Activated CD4-positive, alpha-beta T cell treated with anti-CD3 and anti-CD28 coated beads, Interleukin-2, amount 10 ng/mL, durations not matched to agents 7 days and 5 days (primary cell): ENCODE data around the gene XAF1. TPM values are rescaled to one million over a fixed set of nuclear protein-coding genes. Genes with fewer than 3 reads are reported as not detected.
"Not testable (repeated sequence)": the region's sequence is repeated elsewhere in the genome, so short reads cannot be mapped to it uniquely, and the experiment has no call there.

Experiments used
- CTCF ChIA-PET: fragments of 350-600 bp; sonication (Branson Sonifier 250); formaldehyde crosslinking; loops from one replicate; lab custom pipeline; 2021; ENCODE audit warnings: antibody characterized with exemption; lab: Charles Lee
- POLR2A ChIA-PET: fragments of 350-600 bp; sonication (Branson Sonifier 250); formaldehyde crosslinking; loops from one replicate; lab custom pipeline; 2021; ENCODE audit warnings: antibody characterized with exemption; lab: Charles Lee
- DNase-seq: peaks from one replicate; pipeline ENCODE4 v3.0.0-alpha.2; 2020
- H3K27ac Mint-ChIP-seq: one replicate; pipeline ENCODE4 v1.8.0; 2021; ENCODE audit warnings: mild to moderate bottlenecking, moderate library complexity, mixed read lengths
- H3K27me3 Mint-ChIP-seq: one replicate; pipeline ENCODE4 v1.8.0; 2021; ENCODE audit warnings: mixed read lengths
- H3K36me3 Mint-ChIP-seq: one replicate; pipeline ENCODE4 v1.8.0; 2021; ENCODE audit warnings: low read depth, mixed read lengths
- H3K4me1 Mint-ChIP-seq: one replicate; pipeline ENCODE4 v1.8.0; 2021; ENCODE audit warnings: mixed read lengths
- H3K4me3 Mint-ChIP-seq: one replicate; pipeline ENCODE4 v1.8.0; 2021; ENCODE audit warnings: mild to moderate bottlenecking, moderate library complexity, mixed read lengths
- H3K9me3 Mint-ChIP-seq: one replicate; pipeline ENCODE4 v1.8.0; 2021; ENCODE audit warnings: mixed read lengths
- total RNA-seq, 2 experiments: library from RNA; stranded (reverse); gene quantifications; one replicate each; pipeline ENCODE4 v1.2.3, GENCODE V29; 2021

XAF1 gene
- total RNA-seq, 2 experiments from 2014 or later, result 446 to 497 TPM

DNA sequence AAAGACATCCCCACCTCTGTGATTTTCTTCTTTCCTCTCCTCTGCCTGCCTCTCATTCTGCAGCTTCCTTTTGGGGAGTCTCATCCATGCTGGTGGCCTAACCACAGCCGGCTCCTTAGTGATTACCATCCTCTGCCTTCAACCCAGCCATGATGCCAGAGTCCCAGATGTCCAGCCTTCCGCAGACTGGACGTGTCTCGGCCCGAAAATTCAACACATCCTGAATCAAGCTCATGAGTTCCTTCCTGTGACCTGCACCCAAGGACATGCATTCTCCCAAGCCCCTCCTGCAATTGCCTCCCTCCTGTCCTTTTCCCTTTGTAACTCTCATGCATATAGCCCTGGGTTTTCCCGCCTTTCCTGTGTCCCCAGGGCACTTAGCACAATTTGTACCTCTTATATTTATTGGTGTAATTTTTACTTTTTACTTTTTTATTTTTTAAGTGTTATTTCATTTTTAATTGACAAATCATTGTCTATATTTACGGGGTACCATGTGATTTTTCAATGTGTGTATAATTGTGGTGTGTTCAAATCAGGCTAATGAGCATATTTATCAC lies 41.5 kb upstream of the XAF1 start:
- H3K27ac Mint-ChIP-seq, result no peak overlapping the region
- ChIA-PET POLR2A (no interaction called here), CTCF (interaction anchor here (0.6 to 0.7 kb wide), 2 partner anchors 48 to 415 kb away, joined by 3 read pairs; no protein-coding TSS in a partner anchor)
- no peak for DNase-seq
- H3K4me3 Mint-ChIP-seq, result no peak overlapping the region
- peaks cover 54% of the 10 kb centered on the region for H3K27me3 Mint-ChIP-seq
- peaks cover 5% of the 10 kb centered on the region for H3K36me3 Mint-ChIP-seq
- H3K4me1 Mint-ChIP-seq, result peaks cover 19% of the 10 kb centered on the region
- H3K9me3 Mint-ChIP-seq, result peaks cover 3% of the 10 kb centered on the region

DNA sequence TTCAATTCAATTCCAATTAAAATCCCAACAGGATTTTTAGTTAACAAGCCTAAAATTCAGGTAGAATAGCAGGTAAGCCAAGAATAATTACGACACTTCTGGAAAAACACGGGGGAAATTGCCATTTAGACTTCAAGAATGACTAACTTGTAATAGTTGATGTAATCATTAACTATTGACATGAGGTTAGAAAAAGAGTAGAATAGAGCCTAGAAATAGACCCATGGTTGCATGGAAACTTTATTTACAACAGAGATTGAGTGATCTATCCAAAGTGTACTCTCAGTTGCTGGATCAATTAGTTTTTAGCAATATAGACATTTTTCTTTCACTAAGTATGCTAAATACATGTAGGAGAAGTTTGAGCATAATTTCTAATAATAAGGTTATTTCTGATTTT lies 39.1 kb upstream of the XAF1 start:
- Mint-ChIP-seq H3K9me3 (peaks cover 3% of the 10 kb centered on the region), H3K4me1 (peaks cover 16% of the 10 kb centered on the region), H3K27me3 (peaks cover 56% of the 10 kb centered on the region), H3K27ac (no peak overlapping the region), H3K36me3 (peaks cover 4% of the 10 kb centered on the region), H3K4me3 (no peak overlapping the region)
- ChIA-PET POLR2A (no interaction called here), CTCF (interaction anchor here (0.7 kb wide), 1 partner anchor 49 kb away, joined by 3 read pairs; no protein-coding TSS in a partner anchor)
- DNase-seq, result no peak

DNA sequence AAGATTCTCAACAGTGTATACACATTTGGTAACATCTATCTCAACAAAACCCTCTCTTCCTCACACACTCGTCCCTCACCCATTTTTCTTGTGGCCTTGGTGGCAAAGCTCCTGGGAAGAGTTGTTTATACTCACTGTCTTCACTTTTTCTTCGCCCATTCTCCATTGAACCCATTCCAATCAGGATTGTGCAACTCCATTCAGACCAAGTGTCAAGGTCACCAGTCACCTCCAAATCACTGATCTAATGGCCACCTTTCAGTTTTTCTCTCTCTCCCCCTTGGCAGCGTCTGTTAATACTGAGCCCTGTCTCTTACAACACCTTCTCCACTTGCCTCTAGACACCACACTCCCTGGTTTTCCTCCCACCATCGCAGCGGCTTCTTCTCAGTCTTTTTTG lies 34.1 kb upstream of the XAF1 start:
- Mint-ChIP-seq H3K27ac (no peak overlapping the region), H3K36me3 (no peaks in the 10 kb centered on the region), H3K9me3 (no peaks in the 10 kb centered on the region), H3K4me3 (no peak overlapping the region), H3K4me1 (no peaks in the 10 kb centered on the region), H3K27me3 (peaks cover 40% of the 10 kb centered on the region)
- ChIA-PET POLR2A (no interaction called here), CTCF (no interaction called here)
- no peak for DNase-seq

DNA sequence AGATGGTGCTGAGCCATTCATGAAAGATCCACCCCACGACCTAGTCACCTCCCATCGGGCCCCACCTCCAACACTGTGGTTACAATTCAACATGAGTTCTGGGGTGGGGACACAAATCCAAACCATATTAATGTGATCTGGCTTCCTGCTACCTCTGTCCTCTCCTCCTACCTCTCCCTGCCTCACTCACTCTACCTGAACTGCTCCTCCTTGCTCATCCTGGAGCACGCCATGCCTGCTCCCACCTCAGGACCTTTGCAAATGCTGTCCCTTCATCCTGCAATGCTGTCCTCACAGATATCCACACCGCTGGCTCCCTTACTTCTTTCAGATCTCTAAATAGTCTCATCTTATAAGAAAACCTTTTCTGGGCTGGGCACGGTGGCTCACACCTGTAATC lies 31.8 kb upstream of the XAF1 start:
- no peak overlapping the region for H3K27ac Mint-ChIP-seq
- H3K36me3 Mint-ChIP-seq, result no peaks in the 10 kb centered on the region
- no peaks in the 10 kb centered on the region for H3K4me1 Mint-ChIP-seq
- peaks cover 41% of the 10 kb centered on the region for H3K27me3 Mint-ChIP-seq
- ChIA-PET POLR2A (no interaction called here), CTCF (no interaction called here)
- H3K9me3 Mint-ChIP-seq, result no peaks in the 10 kb centered on the region
- H3K4me3 Mint-ChIP-seq, result no peak overlapping the region
- DNase-seq, result no peak

DNA sequence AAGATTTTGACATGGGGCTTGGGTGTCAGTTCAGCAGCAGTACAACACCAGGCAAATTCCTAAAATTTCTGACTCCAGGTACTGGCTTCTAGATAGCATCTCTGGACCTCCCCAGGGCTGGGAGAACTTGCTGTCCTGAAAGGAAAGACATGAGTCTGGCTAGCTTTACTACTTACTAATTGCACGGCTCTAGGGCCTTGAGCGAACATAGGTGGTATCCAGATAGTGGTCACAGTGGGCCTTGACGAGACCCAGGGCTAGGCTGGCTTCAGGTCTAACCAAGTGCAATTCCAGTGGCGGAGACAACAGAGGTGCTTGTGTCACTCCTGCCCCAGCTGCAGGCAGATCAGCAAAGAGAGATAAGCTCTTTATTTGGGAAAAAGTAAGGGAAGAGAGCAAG lies 26.3 kb upstream of the XAF1 start:
- peaks cover 27% of the 10 kb centered on the region for H3K27me3 Mint-ChIP-seq
- no peak overlapping the region for H3K27ac Mint-ChIP-seq
- POLR2A ChIA-PET, result no interaction called here
- no peaks in the 10 kb centered on the region for H3K36me3 Mint-ChIP-seq
- no peaks in the 10 kb centered on the region for H3K4me1 Mint-ChIP-seq
- H3K4me3 Mint-ChIP-seq, result no peak overlapping the region
- no peak for DNase-seq
- CTCF ChIA-PET, result no interaction called here
- H3K9me3 Mint-ChIP-seq, result no peaks in the 10 kb centered on the region

DNA sequence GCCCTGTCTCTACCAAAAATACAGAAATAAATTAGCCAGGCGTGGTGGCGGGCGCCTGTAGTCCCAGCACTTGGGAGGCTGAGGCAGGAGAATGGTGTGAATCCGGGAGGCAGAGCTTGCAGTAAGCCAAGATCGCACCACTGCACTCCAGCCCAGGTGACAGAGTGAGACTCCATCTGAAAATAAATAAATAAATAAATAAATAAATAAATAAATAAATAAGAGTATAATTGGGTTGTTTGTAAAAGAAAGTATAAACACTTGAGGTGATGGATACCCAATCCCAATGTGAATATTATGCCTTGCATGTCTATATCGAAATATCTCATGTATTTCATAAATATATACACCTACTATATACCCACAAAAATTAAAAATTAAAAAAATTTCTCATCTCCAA lies 9.2 kb upstream of the XAF1 start:
- POLR2A ChIA-PET, DNase-seq, H3K27ac Mint-ChIP-seq, H3K9me3 Mint-ChIP-seq, H3K4me3 Mint-ChIP-seq, CTCF ChIA-PET, H3K36me3 Mint-ChIP-seq, H3K4me1 Mint-ChIP-seq: not testable (repeated sequence)
- peaks cover 42% of the 10 kb centered on the region for H3K27me3 Mint-ChIP-seq

DNA sequence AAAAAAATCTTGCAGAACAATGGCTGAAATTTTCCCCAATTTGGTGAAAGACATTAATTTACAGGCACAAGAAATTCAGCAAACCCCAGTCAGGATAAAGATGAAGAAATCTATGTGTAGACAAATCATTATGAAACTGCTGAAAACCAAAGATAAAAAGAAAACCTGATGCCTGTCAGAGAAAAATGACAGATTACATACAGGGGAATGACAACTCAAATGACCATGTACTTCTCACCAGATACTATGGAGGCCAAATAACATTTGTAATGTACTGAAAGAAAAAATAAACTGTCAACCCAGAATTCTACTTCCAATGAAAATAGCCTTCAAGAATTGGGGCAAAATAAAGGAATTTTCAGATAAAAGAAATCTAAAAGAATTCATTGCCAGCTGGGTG lies 7.2 kb upstream of the XAF1 start:
- Mint-ChIP-seq H3K36me3 (no peaks in the 10 kb centered on the region), H3K9me3 (no peaks in the 10 kb centered on the region), H3K4me3 (no peak overlapping the region), H3K27me3 (peaks cover 28% of the 10 kb centered on the region), H3K27ac (no peak overlapping the region), H3K4me1 (peaks cover 21% of the 10 kb centered on the region)
- ChIA-PET POLR2A (no interaction called here), CTCF (no interaction called here)
- no peak for DNase-seq

DNA sequence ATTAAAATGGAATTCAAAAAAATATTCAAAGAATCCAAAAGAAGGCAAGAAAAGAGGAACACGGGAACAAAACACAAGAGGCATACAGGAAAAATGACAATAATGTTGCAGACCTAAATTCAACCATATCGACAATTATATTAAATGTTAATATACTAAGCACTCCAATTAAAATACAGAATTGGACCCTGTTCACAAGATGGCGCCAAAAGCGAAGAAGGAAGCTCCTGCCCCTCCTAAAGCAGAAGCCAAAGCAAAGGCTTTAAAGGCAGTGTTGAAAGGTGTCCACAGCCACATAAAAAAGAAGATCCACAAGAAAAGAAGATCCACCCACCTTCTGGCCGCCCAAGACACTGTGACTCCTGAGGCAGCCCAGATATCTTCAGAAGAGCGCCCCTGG lies 6.3 kb upstream of the XAF1 start:
- no peaks in the 10 kb centered on the region for H3K36me3 Mint-ChIP-seq
- DNase-seq, result peak; percentile 32
- H3K9me3 Mint-ChIP-seq, result no peaks in the 10 kb centered on the region
- H3K4me3 Mint-ChIP-seq, result no peak overlapping the region
- H3K27ac Mint-ChIP-seq, result peak overlapping the region; percentile 63
- H3K4me1 Mint-ChIP-seq, result peaks cover 27% of the 10 kb centered on the region
- CTCF ChIA-PET, result no interaction called here
- H3K27me3 Mint-ChIP-seq, result peaks cover 21% of the 10 kb centered on the region
- POLR2A ChIA-PET, result interaction anchor here (0.6 kb wide), 1 partner anchor 83 kb away, joined by 3 read pairs; no protein-coding TSS in a partner anchor

DNA sequence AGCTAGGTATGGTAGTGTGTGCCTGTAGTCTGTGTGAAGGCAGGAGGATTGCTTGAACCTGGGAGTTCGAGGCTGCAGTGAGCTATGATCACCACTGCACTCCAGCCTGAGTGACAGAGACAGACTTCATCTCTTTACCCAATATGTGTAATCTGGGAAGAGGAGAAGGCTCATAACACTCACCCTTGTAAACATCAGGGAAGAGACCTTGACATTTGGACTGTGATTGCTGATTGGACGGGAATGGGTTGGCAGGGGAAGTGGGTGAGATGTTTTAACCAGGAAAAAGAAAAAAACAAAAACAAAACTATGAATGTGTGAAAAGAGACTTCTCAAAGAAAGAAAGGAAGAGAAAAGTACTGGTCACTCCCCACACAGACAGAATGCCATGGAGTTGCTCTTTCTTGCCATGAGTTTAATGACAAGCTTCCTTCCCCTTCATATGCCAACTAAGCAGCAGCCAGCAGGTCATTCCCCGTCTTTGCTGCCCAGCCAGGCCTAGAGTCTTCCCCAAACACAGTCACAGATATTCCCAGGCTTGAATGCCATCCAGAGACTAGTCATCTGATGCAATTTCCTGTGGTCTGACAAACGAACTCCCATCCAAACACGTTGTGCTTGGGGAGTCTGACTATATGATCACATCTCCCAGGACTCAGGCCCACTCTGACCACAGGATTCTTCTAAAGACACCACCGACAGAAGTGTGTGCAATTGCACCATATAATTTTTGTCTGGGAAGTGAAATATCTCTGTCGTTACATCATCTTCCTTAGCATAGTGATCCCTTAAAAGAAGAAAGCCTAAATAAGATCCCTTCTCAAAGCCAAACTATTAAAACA lies 3.6 kb upstream of the XAF1 start:
- H3K9me3 Mint-ChIP-seq, result no peaks in the 10 kb centered on the region
- peaks cover 41% of the 10 kb centered on the region for H3K4me1 Mint-ChIP-seq
- peaks cover 15% of the 10 kb centered on the region for H3K36me3 Mint-ChIP-seq
- H3K27me3 Mint-ChIP-seq, result peaks cover 10% of the 10 kb centered on the region
- ChIA-PET CTCF (interaction anchor here (1.7 kb wide), 1 partner anchor 263 kb away, joined by 4 read pairs; a partner anchor contains a TSS), POLR2A (no interaction called here)
- H3K4me3 Mint-ChIP-seq, result no peak overlapping the region
- no peak for DNase-seq
- H3K27ac Mint-ChIP-seq, result peak overlapping the region; percentile 80

DNA sequence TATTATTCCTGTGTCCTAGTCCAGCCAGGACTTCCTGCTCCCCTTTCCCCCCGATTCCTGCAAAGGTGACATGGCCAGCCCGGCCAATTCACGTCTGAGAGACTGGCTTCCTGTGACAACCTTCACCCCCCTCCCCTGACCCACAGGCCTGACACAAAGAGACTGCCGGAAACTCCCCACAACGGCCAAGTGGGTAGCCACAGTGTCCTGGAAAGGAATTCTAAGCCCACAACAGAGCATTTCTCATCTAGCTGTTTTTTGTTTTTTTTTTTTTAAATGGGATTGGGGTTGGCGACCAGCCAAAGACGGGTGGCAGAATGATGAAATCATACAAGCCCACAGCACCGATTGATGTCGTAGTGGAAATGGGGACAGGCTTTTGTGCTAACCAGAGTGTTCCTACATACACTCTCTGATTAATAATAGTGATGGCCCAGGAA lies 2.8 kb upstream of the XAF1 start:
- ChIA-PET POLR2A (no interaction called here), CTCF (interaction anchor here (1.7 kb wide), 1 partner anchor 262 kb away, joined by 4 read pairs; a partner anchor contains a TSS)
- peaks cover 22% of the 10 kb centered on the region for H3K36me3 Mint-ChIP-seq
- peaks cover 48% of the 10 kb centered on the region for H3K4me1 Mint-ChIP-seq
- no peaks in the 10 kb centered on the region for H3K9me3 Mint-ChIP-seq
- peak; percentile 49 for DNase-seq
- H3K4me3 Mint-ChIP-seq, result no peak overlapping the region
- H3K27me3 Mint-ChIP-seq, result peaks cover 8% of the 10 kb centered on the region
- H3K27ac Mint-ChIP-seq, result peak overlapping the region; percentile 80

DNA sequence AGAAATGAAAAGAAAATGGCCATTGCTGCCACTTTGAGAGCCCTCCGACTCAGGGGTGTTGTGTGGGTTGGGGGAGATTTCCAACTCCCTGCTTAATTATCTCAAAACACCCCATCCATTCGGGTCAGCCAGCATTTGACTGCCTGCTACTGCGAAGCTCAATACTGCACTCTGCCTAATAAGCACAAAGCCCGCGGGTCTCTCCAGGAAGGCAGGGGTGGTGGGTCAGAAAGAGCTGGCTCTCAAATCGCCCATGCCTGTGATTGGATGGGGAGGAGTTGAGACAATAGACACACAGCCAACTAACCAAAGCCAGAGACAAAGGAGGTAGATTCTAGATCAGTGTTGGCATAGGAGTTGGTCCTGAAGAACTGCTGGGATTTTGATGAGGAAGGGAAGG lies 2.3 kb upstream of the XAF1 start:
- H3K27ac Mint-ChIP-seq, result peak overlapping the region; percentile 81
- no peak overlapping the region for H3K4me3 Mint-ChIP-seq
- no peaks in the 10 kb centered on the region for H3K9me3 Mint-ChIP-seq
- peaks cover 5% of the 10 kb centered on the region for H3K27me3 Mint-ChIP-seq
- CTCF ChIA-PET, result no interaction called here
- POLR2A ChIA-PET, result no interaction called here
- DNase-seq, result no peak
- peaks cover 27% of the 10 kb centered on the region for H3K36me3 Mint-ChIP-seq
- peaks cover 53% of the 10 kb centered on the region for H3K4me1 Mint-ChIP-seq

DNA sequence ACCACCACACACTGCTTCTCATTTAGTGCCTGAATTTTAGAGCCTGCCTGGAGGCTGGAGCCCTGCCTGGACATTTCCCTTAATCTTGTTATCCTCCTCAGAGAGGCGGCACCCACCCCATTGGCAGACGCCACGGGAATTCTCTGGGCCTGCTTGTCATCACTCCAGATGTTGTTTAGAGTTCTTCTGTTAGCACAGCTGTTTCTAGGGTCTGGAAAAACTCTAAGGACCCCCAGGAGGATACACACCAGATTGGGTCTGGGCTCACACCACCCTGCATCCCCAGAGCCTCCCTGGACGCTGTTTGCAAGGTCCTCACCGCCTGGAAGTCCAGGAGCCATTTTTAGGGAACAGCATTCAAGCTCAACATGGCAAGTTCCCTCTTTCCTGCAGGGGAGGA lies 565 bp upstream of the XAF1 start:
- Mint-ChIP-seq H3K36me3 (peaks cover 44% of the 10 kb centered on the region), H3K27me3 (peaks cover 2% of the 10 kb centered on the region), H3K9me3 (no peaks in the 10 kb centered on the region), H3K4me1 (peaks cover 63% of the 10 kb centered on the region), H3K27ac (peak overlapping the region; percentile 100), H3K4me3 (peak overlapping the region; percentile 99)
- ChIA-PET CTCF (interaction anchor here (0.7 to 1.0 kb wide), 4 partner anchors 9 to 88 kb away, joined by 3 read pairs; no protein-coding TSS in a partner anchor), POLR2A (no interaction called here)
- DNase-seq, result no peak

DNA sequence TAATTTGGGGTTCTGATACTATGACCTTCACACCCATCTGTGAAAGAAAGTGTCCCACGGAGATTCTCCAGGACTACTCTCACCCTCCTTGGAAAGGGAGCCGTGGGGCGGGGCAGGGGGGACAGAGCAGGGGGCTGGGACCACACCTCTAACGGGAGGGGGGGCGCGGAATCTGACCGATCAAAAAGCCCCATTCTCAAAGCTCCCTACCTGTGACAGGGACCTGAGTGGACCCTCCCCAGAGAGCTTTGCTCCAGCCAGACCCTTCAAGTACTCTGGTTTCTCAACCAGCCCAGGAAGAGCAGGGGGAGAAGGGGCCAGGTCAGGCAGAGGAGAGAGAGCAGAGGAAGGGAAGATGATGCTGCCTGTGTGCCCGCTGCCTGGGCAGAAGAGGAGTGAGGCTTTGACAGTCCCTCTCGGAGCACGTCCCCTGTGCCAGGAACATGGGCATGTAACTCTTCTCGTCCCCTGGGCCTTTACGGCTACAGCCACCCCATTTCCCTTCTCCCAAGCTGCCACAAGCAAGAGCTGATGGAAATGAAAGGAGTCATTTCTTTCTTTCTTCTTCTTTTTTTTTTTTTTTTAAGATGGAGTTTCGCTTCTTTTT lies 682 bp downstream of the XAF1 start:
- Mint-ChIP-seq H3K27me3 (no peaks in the 10 kb centered on the region), H3K4me1 (peaks cover 74% of the 10 kb centered on the region), H3K36me3 (peaks cover 57% of the 10 kb centered on the region), H3K4me3 (peak overlapping the region; percentile 99), H3K9me3 (no peaks in the 10 kb centered on the region), H3K27ac (peak overlapping the region; percentile 100)
- ChIA-PET CTCF (interaction anchor here (0.7 to 1.3 kb wide), 5 partner anchors 13 to 103 kb away, joined by 3 to 6 read pairs (median 3); no protein-coding TSS in a partner anchor), POLR2A (interaction anchor here (1.2 kb wide), 1 partner anchor 13 kb away, joined by 5 read pairs; no protein-coding TSS in a partner anchor)
- no peak for DNase-seq
